SW 1271 (cell line): Measurements from ENCODE around the gene PNMA5.
"Not testable (repeated sequence)": the region's sequence is repeated elsewhere in the genome, so short reads cannot be mapped to it uniquely, and the experiment has no call there.

Experiments
- DNase-seq, 2 experiments: peaks; one replicate each; lab custom pipeline; 2025; lab: John Stamatoyannopoulos, UW

Gene PNMA5

DNA sequence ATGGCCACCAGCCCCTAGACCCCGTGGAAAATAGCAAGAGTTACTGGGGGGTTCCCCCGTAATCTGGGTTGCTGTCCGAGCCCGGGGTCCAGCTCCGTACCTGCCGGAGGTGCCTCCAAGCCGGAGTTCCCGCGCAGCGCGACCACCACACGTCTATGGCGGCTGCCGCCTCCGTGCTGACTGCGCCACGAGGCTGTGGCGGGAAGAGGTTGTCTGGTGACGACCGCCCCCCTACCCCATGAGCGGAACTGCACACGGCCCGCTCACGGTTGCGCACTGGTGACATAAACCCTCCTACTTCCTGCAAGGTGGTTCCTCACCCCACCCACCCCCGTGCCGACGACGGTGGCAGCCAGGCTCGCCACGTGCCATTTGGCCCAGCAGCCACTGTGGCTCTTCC, at the start of gene PNMA5:
TSS of gene PNMA5 (minus strand) at position 184 of the 400 bp plus-strand sequence. CDS start 2,518 bp downstream, outside the sequence.
- no peak for DNase-seq

GRCh38 chrX:153032397-153033118, 38.6 kb upstream of the PNMA5 start:
- peak; percentile 21 to 59 for DNase-seq

DNA sequence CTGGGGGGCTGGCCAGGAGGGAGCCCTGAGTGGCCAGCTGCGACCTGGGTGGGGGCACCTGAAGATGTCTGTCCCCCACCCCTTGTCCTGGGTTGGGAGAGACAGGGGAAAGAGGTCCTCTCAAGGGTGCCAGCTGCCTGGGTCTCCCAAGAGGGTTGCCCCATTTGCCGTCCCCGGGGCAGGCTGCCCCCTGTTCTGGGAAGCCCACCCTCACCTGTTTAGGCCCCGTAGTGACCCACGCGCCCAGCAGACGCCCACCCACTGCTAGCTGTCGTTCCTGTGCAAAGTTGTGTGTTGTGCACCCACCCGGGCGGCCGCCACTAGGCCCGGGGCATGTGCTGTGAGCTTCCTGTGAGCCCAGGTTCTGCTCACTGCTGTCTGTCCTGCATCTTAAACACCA, 36.9 kb upstream of the PNMA5 start:
- DNase-seq = no peak

- no peak for DNase-seq
Observed at GRCh38 chrX:153029875-153030274, 36.0 kb upstream of the PNMA5 start.

- no peak for DNase-seq
Observed at GRCh38 chrX:153029162-153029561, 35.2 kb upstream of the PNMA5 start.

- not testable (repeated sequence) for DNase-seq
Observed at GRCh38 chrX:153028487-153028886, 34.6 kb upstream of the PNMA5 start.

DNA sequence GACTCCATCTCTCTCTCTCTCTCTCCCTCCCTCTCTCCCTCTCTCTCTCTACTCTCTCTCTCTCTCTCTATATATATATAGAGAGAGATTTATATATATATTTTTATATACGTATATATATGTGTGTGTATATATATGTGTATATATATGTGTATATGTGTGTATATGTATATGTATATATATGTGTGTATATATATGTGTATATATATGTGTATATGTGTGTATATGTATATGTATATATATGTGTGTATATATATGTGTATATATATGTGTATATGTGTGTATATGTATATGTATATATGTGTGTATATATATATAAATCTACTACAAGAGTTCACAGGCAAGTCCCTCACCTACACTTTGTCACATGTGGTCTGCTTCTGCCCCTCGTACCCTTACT, 32.6 kb upstream of the PNMA5 start:
- not testable (repeated sequence) for DNase-seq

- no peak for DNase-seq
Observed at GRCh38 chrX:153019166-153019565, 25.2 kb upstream of the PNMA5 start.

- not testable (repeated sequence) for DNase-seq
Observed at GRCh38 chrX:153017174-153017573, 23.3 kb upstream of the PNMA5 start.

DNA sequence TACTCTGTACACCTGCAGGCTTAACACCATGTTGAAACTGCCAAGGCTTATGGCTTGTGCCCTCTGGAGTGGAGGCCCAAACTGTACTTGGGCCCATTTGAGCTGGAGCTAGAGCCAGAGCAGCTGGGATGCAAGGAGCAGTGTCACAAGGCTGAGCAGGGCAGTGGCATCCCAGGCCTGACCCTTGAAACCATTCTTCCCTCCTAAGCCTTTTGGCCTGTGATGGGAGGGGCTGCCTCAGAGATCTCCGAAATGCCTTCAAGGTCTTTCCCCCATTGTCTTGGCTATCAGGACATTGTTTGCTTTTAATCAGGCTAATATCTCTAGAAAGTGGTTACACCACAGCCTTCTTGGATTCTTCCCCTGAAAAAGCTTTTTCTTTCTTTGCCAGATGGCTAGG, 10.9 kb upstream of the PNMA5 start:
- no peak for DNase-seq

- DNase-seq = no peak
Observed at GRCh38 chrX:153003981-153004380, 10.1 kb upstream of the PNMA5 start.

DNA sequence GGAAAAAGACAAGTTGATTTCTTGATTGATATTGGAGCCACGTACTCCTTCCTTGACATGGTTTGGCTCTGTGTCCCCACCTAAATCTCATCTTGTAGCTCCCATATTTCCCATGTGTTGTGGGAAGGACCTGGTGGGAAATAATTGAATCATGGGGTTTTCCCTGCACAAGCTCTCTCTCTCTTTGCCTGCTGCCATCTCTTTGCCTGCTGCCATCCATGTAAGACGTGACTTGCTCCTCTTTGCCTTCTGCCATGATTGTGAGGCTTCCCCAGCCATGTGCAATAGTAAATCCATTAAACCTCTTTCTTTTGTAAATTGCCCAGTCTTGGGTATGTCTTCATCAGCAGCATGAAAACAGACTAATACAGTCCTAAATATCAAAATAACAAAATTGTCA, 8.3 kb upstream of the PNMA5 start:
- not testable (repeated sequence) for DNase-seq

GRCh38 chrX:152997337-152997736, 3.4 kb upstream of the PNMA5 start:
- DNase-seq = no peak

- no peak for DNase-seq
Observed at GRCh38 chrX:152992115-152992514, 1.8 kb downstream of the PNMA5 start.

GRCh38 chrX:152991123-152991522, 2.8 kb downstream of the PNMA5 start:
- DNase-seq = no peak

GRCh38 chrX:152989292-152989658, 4.6 kb downstream of the PNMA5 start:
- DNase-seq = no peak

DNA sequence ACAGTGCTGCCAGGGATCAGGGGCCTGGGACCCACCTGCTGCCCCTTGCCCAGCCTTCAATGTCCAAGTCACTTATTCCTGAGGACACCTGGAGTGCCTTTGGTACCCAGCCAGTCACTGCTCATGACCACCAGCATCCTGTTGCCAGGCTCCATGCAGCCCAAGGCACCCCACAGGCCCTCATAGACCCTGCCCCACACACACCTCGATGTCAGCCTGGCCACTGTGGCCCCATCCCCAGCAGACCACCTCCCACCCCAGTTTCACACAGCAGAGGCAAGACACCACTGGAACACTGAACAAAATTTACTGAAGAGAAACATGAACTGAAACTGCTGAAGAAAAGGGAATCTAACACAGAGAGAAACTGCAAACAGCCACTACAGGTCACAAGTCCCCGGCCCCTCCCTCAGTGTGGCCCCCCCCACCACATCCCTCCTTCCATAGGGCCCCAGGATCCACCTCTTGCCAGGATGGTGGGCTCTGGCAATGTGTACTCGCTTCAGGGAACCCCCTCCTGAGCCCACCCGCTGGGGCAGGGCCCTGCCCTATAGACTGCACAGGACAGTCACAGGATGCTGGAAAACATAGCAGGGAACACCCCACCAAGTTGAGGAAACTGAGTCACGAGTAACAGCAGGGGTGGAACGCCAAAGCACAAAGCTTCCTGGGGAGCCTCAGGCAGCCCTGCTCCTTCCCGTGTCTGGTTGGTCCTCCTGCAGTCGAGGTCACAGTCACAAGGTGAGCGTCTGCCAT, 5.2 kb downstream of the PNMA5 start:
- no peak for DNase-seq

GRCh38 chrX:152987801-152988200, 6.1 kb downstream of the PNMA5 start:
- DNase-seq = no peak

DNA sequence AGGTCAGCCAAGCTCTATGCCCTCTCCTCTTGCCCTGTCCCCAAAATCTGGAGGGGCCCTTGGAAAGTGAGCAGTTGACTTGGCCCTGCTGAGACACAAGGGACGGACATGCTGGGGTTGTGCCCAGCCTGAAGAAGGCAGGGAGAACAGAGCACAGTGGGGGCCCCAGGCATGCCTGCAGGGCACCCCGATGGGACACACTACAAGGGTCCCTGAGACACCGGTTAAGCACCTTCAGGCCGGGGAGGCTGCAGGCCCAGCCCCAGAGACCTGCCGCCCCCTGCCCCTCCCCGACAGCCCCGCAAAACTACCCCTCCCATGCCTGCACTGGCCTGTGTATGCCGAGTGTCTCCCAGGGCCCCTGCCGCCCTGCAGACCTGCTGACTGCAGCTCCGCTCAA, 6.8 kb downstream of the PNMA5 start:
- DNase-seq = not testable (repeated sequence)

DNA sequence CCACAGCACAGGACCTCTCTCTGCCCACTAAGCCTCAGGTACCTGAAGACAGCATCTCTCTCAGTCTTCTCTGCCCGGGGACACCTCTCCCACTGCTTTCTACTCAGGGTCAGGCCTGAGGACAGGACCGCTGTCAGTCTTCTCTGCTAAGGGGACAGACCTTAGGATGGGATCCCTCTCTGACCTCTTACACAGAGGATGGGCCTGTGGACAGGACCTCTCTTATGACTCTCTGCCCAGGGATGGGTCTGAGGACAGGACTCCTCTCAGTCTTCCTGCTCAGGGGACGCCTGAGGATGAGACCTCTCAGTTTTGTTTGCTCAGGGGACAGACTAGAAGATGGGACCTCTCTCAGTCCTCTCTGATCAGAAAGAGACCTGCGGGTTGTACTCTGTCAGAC, 8.5 kb downstream of the PNMA5 start:
- DNase-seq = not testable (repeated sequence)

DNA sequence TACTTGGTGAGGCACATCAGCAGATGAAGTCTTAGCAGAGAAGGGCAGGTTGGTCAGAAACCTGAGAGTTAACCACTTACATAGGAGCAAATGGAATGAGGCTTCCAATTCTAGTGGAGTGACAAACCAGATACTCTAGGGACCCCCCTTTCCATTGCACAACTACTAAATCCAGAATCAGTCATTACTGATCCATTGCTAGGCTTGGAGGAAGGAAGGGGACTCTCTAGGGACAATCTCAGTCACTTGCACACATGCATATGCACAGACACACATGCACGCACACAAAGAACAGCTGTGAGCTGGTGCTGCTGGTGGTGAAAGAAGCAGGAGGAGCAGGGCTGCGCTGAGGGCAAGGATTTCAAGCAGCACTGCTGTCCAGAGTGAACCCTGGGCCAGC, 25.7 kb downstream of the PNMA5 start:
- no peak for DNase-seq

DNA sequence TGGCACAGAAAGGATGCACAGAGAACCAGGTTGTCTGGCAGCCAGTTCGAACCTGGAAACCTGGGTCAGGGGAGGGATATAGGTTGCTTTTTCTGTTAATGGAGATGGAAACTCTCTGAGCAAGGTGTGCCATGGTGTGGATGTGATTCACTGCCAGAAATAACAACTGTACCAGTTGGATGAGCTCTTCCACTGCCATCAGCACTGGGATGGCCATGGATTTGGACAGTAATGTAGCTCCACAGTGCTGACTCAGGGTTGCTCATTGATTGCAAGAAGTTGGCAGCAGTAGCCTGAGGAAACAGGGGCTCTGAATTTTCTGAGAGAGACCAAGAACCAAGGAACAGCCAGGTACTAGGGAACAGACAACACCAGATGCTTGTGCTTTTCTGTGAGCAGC, 33.8 kb downstream of the PNMA5 start:
- DNase-seq = no peak

- no peak for DNase-seq
Observed at GRCh38 chrX:152959626-152960025, 34.3 kb downstream of the PNMA5 start.
